CD4-positive, alpha-beta T cell treated with Interleukin-15 for 1 hour (primary cell): Measurements from ENCODE around the gene KLHL42.
"Not testable (repeated sequence)": the region's sequence is repeated elsewhere in the genome, so short reads cannot be mapped to it uniquely, and the experiment has no call there.

Experiments
- DNase-seq: peaks from one replicate; pipeline ENCODE4 v3.0.0-alpha.2; 2020

Gene KLHL42, protein sequence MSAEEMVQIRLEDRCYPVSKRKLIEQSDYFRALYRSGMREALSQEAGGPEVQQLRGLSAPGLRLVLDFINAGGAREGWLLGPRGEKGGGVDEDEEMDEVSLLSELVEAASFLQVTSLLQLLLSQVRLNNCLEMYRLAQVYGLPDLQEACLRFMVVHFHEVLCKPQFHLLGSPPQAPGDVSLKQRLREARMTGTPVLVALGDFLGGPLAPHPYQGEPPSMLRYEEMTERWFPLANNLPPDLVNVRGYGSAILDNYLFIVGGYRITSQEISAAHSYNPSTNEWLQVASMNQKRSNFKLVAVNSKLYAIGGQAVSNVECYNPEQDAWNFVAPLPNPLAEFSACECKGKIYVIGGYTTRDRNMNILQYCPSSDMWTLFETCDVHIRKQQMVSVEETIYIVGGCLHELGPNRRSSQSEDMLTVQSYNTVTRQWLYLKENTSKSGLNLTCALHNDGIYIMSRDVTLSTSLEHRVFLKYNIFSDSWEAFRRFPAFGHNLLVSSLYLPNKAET

DNA sequence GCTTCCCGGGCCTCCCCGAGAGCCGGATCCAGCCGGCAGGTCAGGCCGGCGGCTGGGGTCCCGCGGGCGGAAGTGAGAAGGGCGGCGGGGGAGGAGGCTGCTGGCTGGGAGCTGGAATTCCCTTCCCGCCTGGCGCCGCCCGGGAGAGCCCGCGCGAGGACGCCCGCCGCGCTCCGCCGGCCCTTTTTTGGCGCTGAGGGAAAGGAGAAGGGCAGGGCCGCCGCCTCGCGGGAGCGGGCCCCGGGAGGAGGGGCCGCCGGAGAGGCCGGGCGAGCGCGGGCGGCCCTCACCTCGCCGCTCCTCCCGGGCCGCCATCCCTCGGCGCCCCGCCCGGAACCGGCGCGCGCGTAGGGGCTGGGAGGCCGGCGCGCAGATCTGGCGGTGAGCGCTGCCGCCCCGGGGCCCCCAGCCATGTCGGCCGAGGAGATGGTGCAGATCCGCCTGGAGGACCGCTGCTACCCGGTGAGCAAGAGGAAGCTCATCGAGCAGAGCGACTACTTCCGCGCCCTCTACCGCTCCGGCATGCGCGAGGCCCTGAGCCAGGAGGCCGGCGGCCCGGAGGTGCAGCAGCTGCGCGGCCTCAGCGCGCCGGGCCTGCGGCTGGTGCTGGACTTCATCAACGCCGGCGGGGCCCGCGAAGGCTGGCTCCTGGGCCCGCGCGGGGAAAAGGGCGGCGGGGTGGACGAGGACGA is at the start of gene KLHL42, which contains the start of gene MANSC4:
Gene KLHL42, plus strand, starts transcription at position 314 of the 692 bp plus-strand sequence. Its CDS starts 98 bp downstream, at position 412.
Gene MANSC4, minus strand, starts transcription at position 317 of the 692 bp plus-strand sequence. CDS start 8,960 bp downstream, outside the sequence.
- peak; percentile 69 for DNase-seq

DNA sequence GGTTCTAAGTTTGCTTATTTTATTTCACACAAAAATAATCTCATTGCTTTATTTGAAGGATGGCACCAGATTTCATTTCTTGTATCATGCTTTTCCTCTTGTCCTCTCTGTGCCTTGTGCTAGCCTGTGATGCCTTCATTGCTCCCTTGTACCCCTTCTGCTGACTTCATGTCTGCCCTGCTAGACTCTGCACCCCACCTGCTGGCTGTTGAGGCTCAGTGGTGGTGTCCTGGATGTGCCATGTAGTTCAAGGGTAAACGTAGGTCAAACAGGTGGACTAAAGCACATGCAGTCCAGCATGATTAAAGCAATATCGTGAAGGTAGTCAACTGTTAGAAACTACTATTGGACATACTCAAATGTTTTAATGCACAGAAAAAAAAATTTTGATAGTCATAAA is 47.8 kb upstream of the KLHL42 start:
- DNase-seq, result no peak

DNA sequence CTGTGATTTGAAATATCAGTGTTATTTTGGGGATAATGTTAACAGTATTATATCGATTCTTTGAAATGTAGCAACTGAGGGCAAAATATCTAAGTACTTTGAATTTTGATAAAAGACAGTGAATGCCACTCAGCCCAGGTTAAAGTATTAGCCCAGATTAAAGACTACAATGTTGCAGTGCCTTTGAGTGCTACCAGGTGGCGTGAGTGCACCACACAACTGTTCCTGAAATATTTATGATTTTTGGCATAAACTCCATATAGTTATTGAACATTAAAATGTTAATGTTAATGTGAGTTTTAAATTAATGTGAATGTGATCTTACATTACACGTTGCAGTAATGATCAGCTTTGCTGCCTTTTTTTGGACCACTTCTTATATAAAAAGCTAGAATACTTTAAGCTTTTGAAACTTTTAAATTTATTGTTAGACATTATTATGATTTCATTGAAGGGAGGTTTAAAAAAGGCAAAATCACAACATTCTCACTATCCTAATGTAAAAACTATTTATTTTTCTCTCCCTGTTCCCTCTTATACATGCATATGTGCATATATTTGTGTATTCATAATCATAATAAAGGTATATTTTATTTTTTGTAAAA is 46.9 kb upstream of the KLHL42 start:
- no peak for DNase-seq

DNA sequence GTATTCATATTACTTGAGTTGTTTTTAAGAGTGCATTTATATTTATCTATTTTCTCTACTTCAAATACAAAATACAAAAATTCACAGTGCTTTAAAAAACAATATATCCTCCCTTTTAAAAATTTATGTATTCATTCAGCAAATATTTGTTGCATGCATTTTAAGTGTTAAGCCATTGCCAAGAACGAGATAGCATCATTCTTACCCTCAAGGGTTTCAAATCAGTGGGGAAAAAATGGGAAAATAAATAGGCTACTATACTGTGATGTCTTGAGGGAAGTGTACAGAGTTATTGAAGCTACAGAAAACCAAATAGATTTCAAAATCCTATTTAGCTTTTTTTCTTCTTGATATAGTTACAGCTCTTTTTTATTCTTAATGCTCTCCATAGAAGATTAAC is 46.2 kb upstream of the KLHL42 start:
- no peak for DNase-seq

DNA sequence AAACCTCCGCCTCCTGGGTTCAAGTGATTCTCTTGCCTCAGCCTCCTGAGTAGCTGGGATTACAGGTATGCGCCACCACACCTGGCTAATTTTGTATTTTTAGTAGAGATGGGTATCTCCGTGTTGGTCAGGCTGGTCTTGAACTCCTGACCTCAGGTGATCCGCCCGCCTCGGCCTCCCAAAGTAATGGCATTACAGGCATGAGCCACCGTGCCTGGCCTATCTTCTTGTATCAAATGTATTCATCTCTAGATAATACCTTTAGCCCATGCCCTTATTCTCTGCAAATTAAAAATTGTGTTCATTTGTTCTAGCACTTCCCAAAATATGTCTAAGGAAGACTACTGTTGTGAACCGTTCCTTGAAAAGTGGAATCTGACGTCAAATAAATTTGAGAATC is 45.7 kb upstream of the KLHL42 start:
- DNase-seq, result not testable (repeated sequence)

DNA sequence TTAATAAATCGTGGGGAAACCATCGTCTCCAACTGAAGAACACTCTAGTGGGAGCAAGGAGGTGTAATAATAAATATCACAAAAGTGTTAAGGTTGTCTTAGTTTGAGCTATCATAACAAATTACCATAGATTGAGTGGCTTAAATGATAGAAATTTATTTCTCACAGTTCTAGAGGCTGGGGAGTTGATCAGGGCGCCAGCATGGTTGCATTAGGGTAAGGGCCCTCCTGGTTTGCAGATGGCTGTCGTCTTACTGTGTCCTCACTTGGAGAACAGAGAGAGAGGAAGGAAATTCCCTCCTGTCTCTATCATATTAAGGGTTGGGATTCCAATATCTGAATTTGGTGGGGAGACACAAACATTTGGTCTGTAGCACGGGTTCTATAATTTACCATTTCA is 36.4 kb upstream of the KLHL42 start:
- no peak for DNase-seq

DNA sequence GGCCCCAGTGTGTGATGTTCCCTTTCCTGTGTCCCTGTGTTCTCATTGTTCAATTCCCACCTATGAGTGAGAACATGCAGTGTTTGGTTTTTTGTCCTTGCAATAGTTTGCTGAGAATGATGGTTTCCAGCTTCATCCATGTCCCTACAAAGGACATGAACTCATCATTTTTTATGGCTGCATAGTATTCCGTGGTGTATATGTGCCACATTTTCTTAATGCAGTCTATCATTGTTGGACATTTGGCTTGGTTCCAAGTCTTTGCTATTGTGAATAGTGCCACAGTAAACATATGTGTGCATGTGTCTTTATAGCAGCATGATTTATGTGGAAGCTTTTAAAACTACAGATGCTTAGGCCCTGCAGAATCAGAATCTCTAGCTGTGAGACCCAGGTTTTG is 34.3 kb upstream of the KLHL42 start:
- not testable (repeated sequence) for DNase-seq

DNA sequence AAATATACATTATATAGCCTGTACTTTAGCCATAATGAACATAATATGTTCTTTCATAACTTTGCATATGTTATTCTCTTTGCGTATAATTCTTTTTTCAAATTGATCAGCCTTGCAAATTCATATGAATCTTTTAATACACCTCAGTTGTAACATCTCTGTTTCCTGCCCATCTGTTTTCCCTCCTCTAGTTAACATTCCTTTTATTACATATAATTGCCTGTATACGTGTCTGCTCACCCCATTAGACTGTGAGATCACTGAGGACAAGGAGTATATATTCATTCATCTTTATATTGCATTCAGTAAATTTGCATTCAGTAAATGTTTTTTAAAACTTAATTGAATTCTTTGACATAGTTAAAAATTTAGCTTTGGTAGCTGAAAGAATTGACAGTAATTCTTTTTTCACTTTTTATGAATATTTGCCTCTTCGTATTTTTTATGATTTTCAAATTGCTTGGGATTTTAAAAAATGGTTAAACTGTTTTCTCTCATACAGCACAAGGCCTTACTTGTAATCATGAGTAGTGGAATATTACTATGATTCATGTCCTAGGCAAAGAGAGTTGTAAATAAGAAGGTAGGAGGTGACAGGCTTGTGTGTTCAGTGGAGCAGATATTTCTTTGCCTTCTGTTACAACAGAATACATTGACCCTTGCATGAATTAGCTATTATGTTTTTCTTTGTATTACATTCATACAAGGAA is 32.8 kb upstream of the KLHL42 start:
- no peak for DNase-seq

DNA sequence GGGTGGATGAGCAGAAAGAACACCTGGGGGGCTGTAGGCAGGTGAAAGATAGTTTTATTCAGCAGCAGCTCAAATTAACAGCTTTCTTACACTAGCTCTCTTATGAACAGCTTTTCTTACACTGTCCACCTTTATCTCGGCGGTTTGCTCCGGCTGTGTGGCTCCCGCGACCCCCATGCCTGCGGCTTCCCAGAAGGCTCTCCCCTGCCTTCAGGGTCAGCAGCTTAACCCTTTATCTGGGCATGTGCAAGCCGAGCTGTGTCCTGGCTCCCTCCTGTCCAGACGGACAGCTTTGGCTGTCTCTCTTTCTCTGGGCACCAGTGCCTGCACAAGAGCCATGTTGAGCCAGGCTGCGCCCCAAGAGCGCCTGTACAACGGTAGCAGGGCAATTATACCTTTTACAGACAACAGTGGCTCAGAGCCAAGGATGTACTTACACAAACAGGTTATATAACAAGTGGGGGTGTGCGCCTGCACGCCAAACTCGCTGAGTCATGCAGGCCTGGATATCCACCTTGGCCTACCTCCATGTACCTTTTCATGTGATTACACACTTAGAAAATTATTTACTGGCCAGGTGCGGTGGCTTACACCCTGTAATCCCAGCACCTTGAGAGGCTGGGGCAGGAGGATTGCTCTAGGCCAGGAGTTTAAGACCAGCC is 28.5 kb upstream of the KLHL42 start:
- no peak for DNase-seq

DNA sequence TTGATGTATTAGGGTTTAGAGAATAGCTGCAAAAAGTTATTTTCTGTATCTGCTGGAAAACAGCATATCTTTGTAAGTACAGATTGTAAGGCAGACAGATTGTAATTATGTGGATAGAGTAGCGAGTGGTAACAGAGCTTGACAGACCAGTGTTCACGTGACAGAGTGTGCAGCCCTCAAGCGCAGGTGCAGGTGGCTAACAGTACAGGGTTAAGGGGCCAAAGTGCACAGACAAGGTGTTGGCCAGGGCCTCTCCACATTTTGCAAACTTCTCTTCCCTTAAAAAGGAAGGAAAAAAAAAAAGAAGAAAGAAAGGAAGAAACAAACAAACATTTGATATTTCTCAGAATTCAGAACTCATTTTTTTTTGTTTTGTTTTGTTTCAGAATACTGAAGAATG is 25.2 kb upstream of the KLHL42 start:
- DNase-seq, result no peak

DNA sequence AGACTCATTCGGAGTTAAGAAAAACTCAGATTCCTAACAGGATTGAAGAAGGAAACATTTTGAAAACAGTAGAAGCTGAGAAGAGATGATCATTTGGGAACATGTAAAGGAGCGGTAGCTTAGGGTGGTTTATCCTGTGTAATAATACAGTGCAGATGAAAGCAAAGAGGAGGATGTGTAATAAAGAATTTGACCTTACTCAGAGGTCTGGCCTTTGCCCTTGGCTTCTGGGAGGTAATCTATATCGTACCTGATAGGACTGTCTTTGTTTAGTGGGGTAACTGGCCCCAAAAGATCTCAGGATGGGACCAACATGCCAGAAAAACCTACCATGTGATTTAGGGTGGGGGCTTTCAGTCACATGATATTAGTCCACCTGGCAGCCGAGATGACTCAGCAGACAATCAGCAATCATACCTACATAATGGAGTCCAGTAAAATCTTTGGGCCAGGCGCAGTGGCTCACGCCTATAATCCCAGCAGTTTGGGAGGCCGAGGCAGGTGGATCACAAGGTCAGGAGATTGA is 23.3 kb upstream of the KLHL42 start:
- DNase-seq, result no peak

DNA sequence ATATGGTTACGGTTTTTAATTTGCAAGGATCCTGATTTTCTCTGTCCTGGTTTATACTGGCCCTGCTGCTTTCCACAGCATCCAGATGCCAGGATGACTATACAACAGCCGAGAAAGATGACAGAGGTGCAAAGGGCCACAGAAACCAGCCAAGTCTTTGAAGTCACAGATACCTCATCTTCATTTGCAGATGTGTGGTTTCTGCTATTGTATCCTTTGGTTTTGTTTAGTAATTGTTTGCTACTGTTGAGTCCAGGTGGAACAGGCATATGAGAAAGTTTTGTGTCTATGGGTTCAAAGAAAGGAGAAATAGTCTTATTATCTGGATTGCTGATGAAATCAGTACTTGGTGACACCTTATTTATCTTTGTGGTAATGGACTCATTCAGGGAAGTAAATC is 17.3 kb upstream of the KLHL42 start:
- DNase-seq, result no peak

DNA sequence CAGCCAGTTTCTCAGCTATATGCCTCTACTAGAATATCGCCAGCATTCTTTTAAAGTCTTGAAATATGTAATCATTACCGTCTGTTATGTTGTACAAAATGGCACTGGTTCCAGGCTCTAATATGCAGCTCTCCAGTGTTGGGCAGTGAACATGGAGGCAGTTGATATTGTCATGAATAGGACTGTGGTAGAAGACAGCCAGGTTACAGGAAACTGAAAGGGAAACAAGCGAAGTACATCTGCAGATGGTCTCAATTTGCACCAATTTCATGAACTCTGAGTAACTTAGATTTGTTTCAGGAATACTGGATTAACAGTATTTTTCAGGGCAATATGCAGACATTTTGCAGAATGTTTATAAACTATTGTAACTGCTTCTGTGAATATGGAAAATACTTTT is 13.4 kb upstream of the KLHL42 start:
- no peak for DNase-seq

DNA sequence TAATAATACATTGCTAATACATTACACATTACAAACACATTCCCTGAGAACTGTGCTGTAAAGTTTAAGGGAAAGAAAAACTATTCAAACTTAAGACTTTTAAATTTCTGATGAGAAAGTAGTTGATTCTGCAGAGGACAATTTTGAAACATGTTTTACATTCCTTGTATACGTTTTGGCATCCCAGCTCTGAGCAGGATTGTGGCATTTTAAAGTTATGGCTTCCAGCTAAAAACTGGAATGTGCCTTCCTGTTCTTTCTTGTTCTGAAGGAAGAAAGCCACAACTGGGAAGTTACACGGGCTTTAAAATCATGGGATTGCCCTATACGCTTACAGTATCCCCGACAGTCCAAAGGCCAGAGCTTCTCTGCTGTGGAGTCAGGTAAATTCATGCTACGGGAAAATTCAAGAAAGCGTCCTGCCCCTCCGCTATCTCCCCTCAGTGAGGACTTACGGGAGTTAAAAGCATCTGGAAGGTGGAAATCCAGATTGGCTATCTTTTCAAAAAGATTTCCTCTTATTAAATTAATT is 10.8 kb upstream of the KLHL42 start:
- no peak for DNase-seq

DNA sequence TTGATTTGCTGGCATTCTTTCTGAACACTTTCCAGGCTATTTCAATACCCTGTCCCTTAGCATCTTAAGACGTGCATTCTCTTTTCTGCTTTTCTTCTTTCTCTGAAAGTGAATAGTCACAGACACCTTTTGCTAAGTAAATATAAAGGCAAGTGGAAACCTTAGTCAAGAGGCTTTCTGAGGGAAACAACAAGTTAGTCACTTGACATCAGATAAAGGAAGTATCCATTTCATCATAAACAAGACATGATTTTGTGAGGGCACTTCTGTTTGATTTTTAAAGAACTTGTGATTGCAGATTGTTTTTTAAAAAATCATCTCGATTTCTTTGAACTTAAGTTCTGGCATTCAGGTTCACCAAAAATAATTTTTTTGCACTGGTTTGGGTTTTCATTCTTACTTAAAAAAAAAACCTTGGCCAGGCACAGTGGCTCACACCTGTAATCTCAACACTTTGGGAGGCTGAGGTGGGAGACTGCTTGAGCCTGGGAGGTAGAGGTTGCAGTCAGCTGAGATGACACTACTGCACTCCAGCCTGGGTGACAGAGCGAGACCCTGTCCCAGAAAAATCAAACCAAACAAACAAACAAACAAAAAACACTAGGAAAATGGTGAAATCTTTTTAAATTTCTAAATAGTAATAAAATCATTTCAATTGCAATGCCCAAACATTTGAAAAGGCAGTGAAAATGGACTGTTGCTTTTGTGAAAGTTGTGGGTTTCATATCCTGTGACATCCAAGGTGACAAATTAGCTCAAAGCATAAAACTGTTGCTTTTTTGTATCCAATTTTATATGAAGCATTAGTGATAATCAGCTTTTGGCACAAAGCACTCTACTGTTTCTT is 8.3 kb upstream of the KLHL42 start:
- DNase-seq, result no peak

DNA sequence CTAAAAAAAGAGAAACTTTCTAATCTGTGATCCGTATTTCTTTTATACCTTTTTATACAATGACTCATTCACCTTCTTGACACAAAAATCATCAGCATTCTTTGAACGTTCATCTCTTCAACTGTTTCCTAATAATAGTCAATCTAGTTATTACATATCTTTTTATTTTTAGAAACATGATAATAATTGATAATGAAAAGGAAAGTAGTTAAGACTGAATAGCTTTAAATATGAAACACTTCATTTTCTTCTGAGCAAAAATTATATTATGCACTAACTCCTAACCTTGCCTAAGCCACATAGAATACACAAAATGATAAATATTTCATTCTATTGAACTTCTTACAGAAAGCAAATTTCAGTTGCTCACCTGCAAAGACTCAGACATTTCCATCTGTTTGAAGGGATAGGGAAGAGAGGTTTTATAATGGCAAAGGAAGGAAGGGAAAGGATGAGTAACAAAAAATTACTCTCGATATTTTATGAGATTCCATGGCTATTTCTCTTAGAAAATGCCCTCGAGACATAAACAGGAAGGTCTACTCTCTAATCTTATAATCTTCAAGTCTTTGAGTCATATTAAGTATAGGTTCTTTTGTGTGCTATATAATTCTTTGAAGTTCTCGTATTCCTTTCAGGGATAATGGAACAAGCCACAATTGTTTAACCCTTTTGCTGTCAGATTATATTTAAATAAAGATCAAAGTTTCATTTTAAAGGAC is 7.5 kb upstream of the KLHL42 start:
- no peak for DNase-seq

DNA sequence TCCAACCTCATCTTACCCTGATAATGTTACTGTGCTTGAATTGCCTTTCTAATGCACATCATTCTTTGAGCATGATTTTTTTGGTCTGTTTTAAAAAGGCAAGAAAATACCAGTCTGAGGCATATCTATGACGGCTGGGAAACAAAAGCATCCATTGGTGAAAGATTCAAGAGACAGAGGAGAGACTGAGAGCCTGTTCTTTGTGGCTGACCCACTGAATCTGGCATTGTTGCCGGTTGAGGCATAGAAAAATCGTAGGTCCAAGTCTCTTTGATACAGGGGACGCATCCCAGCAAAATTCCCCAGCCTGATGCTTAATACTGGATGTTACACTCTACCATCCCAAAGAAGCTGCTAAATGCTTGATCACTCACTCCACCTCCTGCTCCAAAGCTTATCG is 2.9 kb upstream of the KLHL42 start:
- no peak for DNase-seq

DNA sequence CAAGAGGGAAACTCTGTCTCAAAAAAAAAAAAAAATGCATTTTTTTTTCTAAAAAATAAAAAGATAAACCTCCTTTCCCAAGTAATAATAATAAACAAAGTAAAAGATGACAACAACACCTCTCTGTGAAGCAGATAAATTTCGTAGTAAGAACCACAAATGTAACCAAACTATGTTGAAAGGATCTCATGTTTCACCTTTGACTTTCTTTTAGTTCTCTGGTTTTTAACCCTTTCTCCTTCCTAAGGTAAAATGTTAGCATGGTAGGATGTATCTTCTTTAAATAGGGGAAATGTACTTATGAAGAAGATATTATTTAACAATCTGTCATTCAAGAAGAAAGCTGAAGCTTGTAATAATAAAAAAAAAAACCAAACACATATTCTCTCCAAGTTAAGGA is 1.8 kb upstream of the KLHL42 start:
- DNase-seq, result no peak

DNA sequence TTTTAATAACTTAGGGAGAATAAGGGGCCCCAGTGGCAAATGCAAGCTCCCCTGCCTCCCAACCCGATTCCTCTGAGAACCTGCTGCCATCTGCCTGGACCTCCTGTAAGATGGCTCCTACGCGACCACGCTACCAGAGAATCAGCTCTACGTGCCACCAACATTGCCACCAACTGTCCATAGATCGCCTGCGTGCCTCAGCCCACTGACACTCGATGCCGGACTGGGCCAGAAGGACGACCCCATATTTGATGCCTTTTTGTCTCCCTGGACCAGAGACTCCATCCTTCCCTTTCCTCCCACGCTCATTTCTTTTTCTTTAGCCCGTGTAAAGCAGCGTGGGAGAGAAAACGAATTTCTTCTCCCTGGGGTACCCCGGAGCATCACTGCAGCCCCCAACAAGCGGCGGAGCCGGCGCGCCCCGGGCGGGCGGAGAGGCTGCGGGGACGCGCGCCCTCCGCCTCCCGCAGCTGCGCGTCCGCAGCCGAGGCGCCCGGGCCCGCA is 565 bp upstream of the KLHL42 start:
- DNase-seq, result no peak
